ENCODE data around the gene TAOK3. TPM values are rescaled to one million over a fixed set of nuclear protein-coding genes. Genes with fewer than 3 reads are reported as not detected.
A peak's percentile ranks its signal among the peaks of the same experiment; 100 is the strongest.

TAOK3 gene
- total RNA-seq, 2 donors from 2014 or later: 52.3 to 59.6 TPM

- TF ChIP-seq CTCF (IDR thresholded peaks at IDR 0.05): no peak
- Histone ChIP-seq H3K4me3 (no peak overlapping the region), H3K27ac (no peak overlapping the region), H3K27me3 (replicated peaks; ENCODE audit: insufficient read depth) (no peaks in the 10 kb centered on the region), H3K9me3 (no peaks in the 10 kb centered on the region), H3K4me1 (ENCODE audit: control insufficient read depth in 1 of 2, low read depth in 2 of 2) (no peaks in the 10 kb centered on the region), H3K36me3 (no peaks in the 10 kb centered on the region)
- no peak for DNase-seq (ENCODE audit: low spot score)
- ATAC-seq (ENCODE audit: insufficient number of reproducible peaks, low FRiP score, low read depth): no peak
These were observed 253.2 kb downstream of the TAOK3 start for GRCh38 chr12:118119449-118119879.

- Histone ChIP-seq H3K4me1 (ENCODE audit: control insufficient read depth in 1 of 2, low read depth in 2 of 2) (peaks cover 0 to 6% of the 10 kb centered on the region in 2 donors), H3K36me3 (no peaks in the 10 kb centered on the region), H3K4me3 (no peak overlapping the region), H3K27me3 (replicated peaks; ENCODE audit: insufficient read depth) (no peaks in the 10 kb centered on the region), H3K9me3 (no peaks in the 10 kb centered on the region), H3K27ac (no peak overlapping the region)
- DNase-seq (ENCODE audit: low spot score) (no peak), ATAC-seq (ENCODE audit: insufficient number of reproducible peaks, low FRiP score, low read depth) (no peak)
- TF ChIP-seq CTCF (IDR thresholded peaks at IDR 0.05): no peak
These were observed 263.6 kb downstream of the TAOK3 start for GRCh38 chr12:118109088-118109487.

- no peak for TF ChIP-seq CTCF (IDR thresholded peaks at IDR 0.05)
- Histone ChIP-seq H3K9me3 (no peaks in the 10 kb centered on the region), H3K36me3 (no peaks in the 10 kb centered on the region), H3K27ac (no peak overlapping the region), H3K4me3 (no peak overlapping the region), H3K27me3 (replicated peaks; ENCODE audit: insufficient read depth) (no peaks in the 10 kb centered on the region), H3K4me1 (ENCODE audit: control insufficient read depth in 1 of 2, low read depth in 2 of 2) (peaks cover 2 to 6% of the 10 kb centered on the region in 2 donors)
- DNase-seq (ENCODE audit: low spot score) (no peak), ATAC-seq (ENCODE audit: insufficient number of reproducible peaks, low FRiP score, low read depth) (no peak)
These were observed 265.0 kb downstream of the TAOK3 start for GRCh38 chr12:118107694-118108093.

DNA sequence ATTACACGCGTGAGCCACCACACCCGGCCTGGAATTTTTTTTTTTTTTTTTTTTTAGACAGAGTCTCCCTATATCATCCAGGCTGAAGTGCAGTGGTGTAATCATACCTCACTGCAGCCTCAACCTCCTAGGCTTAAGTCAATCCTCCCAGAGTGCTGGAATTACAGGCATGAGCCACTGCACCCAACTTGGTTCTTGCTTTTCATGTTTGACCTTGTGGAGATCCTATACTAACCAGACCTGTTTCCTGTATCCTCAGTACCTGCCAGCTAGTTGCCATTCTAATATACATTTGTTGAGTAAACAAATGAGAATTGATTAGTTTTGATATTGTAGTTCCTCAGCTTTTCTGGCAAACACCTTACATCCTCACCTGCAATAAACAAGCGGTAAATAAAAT, 265.7 kb downstream of the TAOK3 start:
- ATAC-seq (ENCODE audit: insufficient number of reproducible peaks, low FRiP score, low read depth): no peak
- no peak for DNase-seq (ENCODE audit: low spot score)
- Histone ChIP-seq H3K36me3 (no peaks in the 10 kb centered on the region), H3K27ac (no peak overlapping the region), H3K4me1 (ENCODE audit: control insufficient read depth in 1 of 2, low read depth in 2 of 2) (peaks cover 3 to 6% of the 10 kb centered on the region in 2 donors), H3K27me3 (replicated peaks; ENCODE audit: insufficient read depth) (no peaks in the 10 kb centered on the region), H3K4me3 (no peak overlapping the region), H3K9me3 (no peaks in the 10 kb centered on the region)
- no peak for TF ChIP-seq CTCF (IDR thresholded peaks at IDR 0.05)

GRCh38 chr12:118103601-118104382, 268.9 kb downstream of the TAOK3 start, which contains the start of gene VSIG10:
Gene VSIG10 (minus strand): TSS chr12:118104011. CDS start chr12:118103671, 340 bp downstream.
- Histone ChIP-seq H3K4me3 (peak within 1 kb of the TSS; percentile 83), H3K36me3 (no peaks in the 10 kb centered on the region), H3K27me3 (replicated peaks; ENCODE audit: insufficient read depth) (no peaks in the 10 kb centered on the region), H3K9me3 (no peaks in the 10 kb centered on the region), H3K27ac (peak within 1 kb of the TSS; percentile 37 to 60), H3K4me1 (ENCODE audit: control insufficient read depth in 1 of 2, low read depth in 2 of 2) (peaks cover 3 to 6% of the 10 kb centered on the region in 2 donors)
- no peak for TF ChIP-seq CTCF (IDR thresholded peaks at IDR 0.05)
- DNase-seq (ENCODE audit: low spot score) (no peak), ATAC-seq (ENCODE audit: insufficient number of reproducible peaks, low FRiP score, low read depth) (peak; percentile 61)

Measured in thoracic aorta (tissue), 2 donors.